Endothelial cell of umbilical vein (primary cell): ENCODE data around the gene DOP1B. TPM values are rescaled to one million over a fixed set of nuclear protein-coding genes. Genes with fewer than 3 reads are reported as not detected.

Source experiments
- BruUV-seq: library from RNA; stranded (reverse); fragments of 400-500 nt; replicated peaks from 2 replicates; lab custom pipeline; 2021; lab: Mats Ljungman, UMichigan
- CTCF ChIA-PET: fragments of 300-600, 350-600 bp; sonication (Branson Sonifier 250); formaldehyde crosslinking; loops from one replicate; lab custom pipeline; 2021; ENCODE audit warnings: antibody characterized with exemption, inconsistent platforms; lab: Charles Lee
- POLR2A ChIA-PET: fragments of 300-600, 350-600 bp; sonication (Branson Sonifier 250); formaldehyde crosslinking; loops from one replicate; lab custom pipeline; 2021; ENCODE audit warnings: antibody characterized with exemption, inconsistent platforms; lab: Charles Lee
- DNase-seq: peaks from one replicate; pipeline ENCODE4 v3.0.0-alpha.2; 2011; ENCODE audit warnings: low read depth, low spot score
- FAIRE-seq: peaks from 2 replicates; lab custom pipeline; 2011; peaks lifted over from hg19 to GRCh38; lab: Jason Lieb, UNC
- H2AFZ ChIP-seq: 2 replicates; pipeline ENCODE4 v1.6.0; 2012; ENCODE audit warnings: low read depth, low read length, control low read depth, inconsistent platforms
- H3K27ac ChIP-seq: 2 replicates; pipeline ENCODE4 v1.5.1; 2011; ENCODE audit warnings: low read depth, mild to moderate bottlenecking, control low read depth, low read length, moderate library complexity; ENCODE audit not compliant: insufficient read depth
- H3K27me3 ChIP-seq, 2 experiments: 2 replicates each; pipeline versions ENCODE4 v1.6.0 to v1.6.1; 2011; ENCODE audit warnings: low read length in 2 of 2, mixed read lengths in 1 of 2; ENCODE audit not compliant: control insufficient read depth in 2 of 2, insufficient read depth in 2 of 2
- H3K36me3 ChIP-seq, 2 experiments: 2 replicates in 1 of 2; 3 replicates in 1 of 2; pipeline ENCODE4 v1.5.1; 2011; ENCODE audit warnings: low read length in 2 of 2, mild to moderate bottlenecking in 1 of 2, moderate library complexity in 1 of 2; ENCODE audit not compliant: control insufficient read depth in 2 of 2, insufficient read depth in 2 of 2; ENCODE audit errors: extremely low read depth in 1 of 2
- H3K4me1 ChIP-seq: 3 replicates; pipeline ENCODE4 v1.5.1; 2011; ENCODE audit warnings: mild to moderate bottlenecking, low read length; ENCODE audit not compliant: control insufficient read depth, insufficient read depth; ENCODE audit errors: extremely low read depth
- H3K4me2 ChIP-seq: 2 replicates; pipeline ENCODE4 v1.6.1; 2011; ENCODE audit warnings: low read length, control low read depth, mixed read lengths; ENCODE audit not compliant: insufficient read depth
- H3K4me3 ChIP-seq, 3 experiments: fragments of 200-600 bp in 1 of 3; sonication (generic), shearing (Covaris generic) in 1 of 3; replicated peaks in 1 of 3; 2 replicates each; pipeline ENCODE4 v1.5.1; 2011 to 2016; ENCODE audit warnings: control low read depth in 3 of 3, low read length in 3 of 3, mild to moderate bottlenecking in 2 of 3, inconsistent platforms in 1 of 3, low read depth in 1 of 3, moderate library complexity in 1 of 3; ENCODE audit not compliant: insufficient read depth in 1 of 3
- H3K79me2 ChIP-seq: 2 replicates; pipeline ENCODE4 v1.6.0; 2012; ENCODE audit warnings: low read length, inconsistent platforms; ENCODE audit not compliant: control insufficient read depth, insufficient read depth
- H3K9ac ChIP-seq: replicated peaks from 2 replicates; pipeline ENCODE3; 2011; ENCODE audit warnings: low read length, control low read depth; ENCODE audit not compliant: insufficient read depth; ENCODE audit errors: extremely low read depth
- H3K9me1 ChIP-seq: replicated peaks from 3 replicates; pipeline ENCODE4 v1.6.0; 2011; ENCODE audit warnings: mild to moderate bottlenecking, low read length; ENCODE audit not compliant: control insufficient read depth, insufficient read depth; ENCODE audit errors: extremely low read depth
- H3K9me3 ChIP-seq: replicated peaks from 2 replicates; pipeline ENCODE4 v1.5.1; 2012; ENCODE audit warnings: low read length, inconsistent platforms; ENCODE audit not compliant: control insufficient read depth, insufficient read depth
- H4K20me1 ChIP-seq: replicated peaks from 2 replicates; pipeline ENCODE3; 2011; ENCODE audit warnings: mild to moderate bottlenecking, low read length; ENCODE audit not compliant: control insufficient read depth, insufficient read depth; ENCODE audit errors: extremely low read depth
- EZH2 ChIP-seq: IDR thresholded peaks from 2 replicates; pipeline ENCODE4 v1.6.1; 2012; ENCODE audit warnings: borderline replicate concordance, low read depth, mild to moderate bottlenecking, moderate library complexity, low read length, inconsistent platforms; ENCODE audit not compliant: severe bottlenecking
- FOS ChIP-seq: IDR thresholded peaks from 2 replicates; pipeline ENCODE4 v1.6.1; 2011; ENCODE audit warnings: mild to moderate bottlenecking, low read length, moderate library complexity, borderline replicate concordance; ENCODE audit not compliant: insufficient read depth
- GATA2 ChIP-seq: IDR thresholded peaks from 2 replicates; pipeline ENCODE4 v1.7.0; 2011; ENCODE audit warnings: low read depth, mild to moderate bottlenecking, moderate library complexity, mixed read lengths, low read length; ENCODE audit not compliant: insufficient read length, insufficient read depth
- JUN ChIP-seq: IDR thresholded peaks from 2 replicates; pipeline ENCODE4 v1.6.1; 2011; ENCODE audit warnings: borderline replicate concordance, low read depth; ENCODE audit not compliant: insufficient read length, insufficient read depth
- MYC ChIP-seq: IDR thresholded peaks from one replicate; pipeline ENCODE4 v1.6.1; 2011; ENCODE audit warnings: mild to moderate bottlenecking, low read depth, low read length
- POLR2A ChIP-seq: IDR thresholded peaks from 2 replicates; pipeline ENCODE4 v1.6.1; 2012; ENCODE audit warnings: low read depth, mild to moderate bottlenecking, control low read depth, low read length
- POLR2AphosphoS5 ChIP-seq: IDR thresholded peaks from 2 replicates; pipeline ENCODE4 v1.6.1; 2012; ENCODE audit warnings: low read depth, mild to moderate bottlenecking, control low read depth, low read length, moderate library complexity; ENCODE audit not compliant: insufficient read depth
- dilution Hi-C: fragments of 300-500 bp; cut with MboI; formaldehyde crosslinking; loops from one replicate; pipeline ENCODE4 v1.15.0; 2019; ENCODE audit warnings: low sequenced_read_pairs; ENCODE audit not compliant: extremely low pct_ligation_motif_present
- intact Hi-C: fragments of 100-400 bp; cut with micrococcal nuclease; formaldehyde crosslinking; loops from one replicate; pipeline ENCODE4 v1.10.0; 2022
- polyA plus RNA-seq, 4 experiments: library from polyadenylated mRNA; depleted of rRNA in 3 of 4; stranded (reverse) in 3 of 4; unstranded in 1 of 4; fragments of >200 nt; gene quantifications; 2 replicates each; pipeline versions ENCODE4 v1.2.1 to v1.2.3, GENCODE V29; 2011 to 2012; ENCODE audit warnings: missing spikeins in 1 of 4
- total RNA-seq: library from RNA; stranded (reverse); gene quantifications from 2 replicates; pipeline ENCODE4 v1.2.3, GENCODE V29; 2021
- TF ChIP-seq, protein P1 (sequence below), 2 donors: IDR thresholded peaks; 1 replicate in 1 of 2; 2 replicates in 1 of 2; pipeline ENCODE4 v1.5.1; 2011; ENCODE audit warnings: low read length in 2 of 2, mild to moderate bottlenecking in 2 of 2, moderate library complexity in 2 of 2, control low read depth in 1 of 2, inconsistent platforms in 1 of 2, low read depth in 1 of 2; ENCODE audit not compliant: insufficient read depth in 1 of 2; ENCODE audit errors: extremely low read depth in 1 of 2
- TF ChIP-seq, protein P2 (sequence below): IDR thresholded peaks from 2 replicates; pipeline ENCODE4 v1.6.1; 2011; ENCODE audit not compliant: insufficient read depth, insufficient read length

DOP1B gene
- total and polyA plus RNA-seq, 2 donors (not counting 3 experiments of a cell fraction or from before 2014, with no cell fraction given), result 3.7 to 9.9 TPM

DNA sequence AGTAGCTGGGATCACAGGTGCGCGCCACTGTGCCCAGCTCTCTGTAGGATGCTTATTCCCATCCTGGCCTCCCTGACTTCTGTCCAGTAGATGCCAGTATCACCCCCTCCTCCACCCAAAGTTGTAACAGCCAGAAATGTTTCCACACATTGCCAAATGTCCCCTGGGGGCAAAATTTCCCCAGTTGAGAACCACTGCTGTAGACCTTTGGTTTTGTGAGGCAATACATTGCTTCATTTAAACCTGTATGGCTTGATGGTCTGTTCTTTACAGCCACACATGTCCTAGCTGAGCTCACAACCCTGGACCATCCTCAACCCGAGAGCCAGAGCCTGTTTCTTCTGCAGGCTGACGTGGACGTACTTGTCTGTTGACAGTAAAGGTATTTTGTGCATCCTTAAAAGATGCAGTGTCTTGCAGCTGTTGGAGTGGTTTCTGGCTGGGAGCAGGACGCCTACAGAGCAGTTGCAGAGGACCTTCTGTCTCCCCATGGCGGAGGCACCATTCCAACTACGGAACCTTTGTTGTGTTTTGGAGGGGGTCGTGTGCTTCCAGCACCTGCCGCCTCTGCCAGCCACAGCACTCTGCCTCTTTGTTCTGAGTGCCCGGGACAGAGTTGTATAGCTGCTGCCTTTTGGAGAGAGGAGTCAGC is 26.6 kb downstream of the DOP1B start:
- Histone ChIP-seq H3K79me2 (no peaks in the 10 kb centered on the region), H3K9ac (no peak overlapping the region), H3K27ac (no peak overlapping the region), H3K9me3 (no peaks in the 10 kb centered on the region), H3K36me3 (no peaks in the 10 kb centered on the region), H2AFZ (no peak overlapping the region), H3K9me1 (no peaks in the 10 kb centered on the region), H3K4me3 (no peak overlapping the region), H3K4me2 (no peak overlapping the region), H3K27me3 (no peaks in the 10 kb centered on the region), H3K4me1 (no peaks in the 10 kb centered on the region), H4K20me1 (no peaks in the 10 kb centered on the region)
- DNase-seq, result no peak
- BruUV-seq, result no TSS peak
- intact Hi-C loops (no loop called here), dilution Hi-C loops (no loop called here)
- POLR2A ChIA-PET, result interaction anchor here (0.6 kb wide), 1 partner anchor 22 kb away, joined by 3 read pairs; no protein-coding TSS in a partner anchor
- CTCF ChIA-PET, result interaction anchor here (0.6 kb wide), 1 partner anchor 456 kb away, joined by 3 read pairs; no protein-coding TSS in a partner anchor
- no peak for FAIRE-seq
- no peak for TF ChIP-seq POLR2AphosphoS5
- TF ChIP-seq MYC, result no peak
- no peak for TF ChIP-seq JUN
- TF ChIP-seq FOS, result no peak
- no peak for TF ChIP-seq POLR2A
- no peak for TF ChIP-seq EZH2
- TF ChIP-seq GATA2, result no peak
- TF ChIP-seq, protein P1, sequence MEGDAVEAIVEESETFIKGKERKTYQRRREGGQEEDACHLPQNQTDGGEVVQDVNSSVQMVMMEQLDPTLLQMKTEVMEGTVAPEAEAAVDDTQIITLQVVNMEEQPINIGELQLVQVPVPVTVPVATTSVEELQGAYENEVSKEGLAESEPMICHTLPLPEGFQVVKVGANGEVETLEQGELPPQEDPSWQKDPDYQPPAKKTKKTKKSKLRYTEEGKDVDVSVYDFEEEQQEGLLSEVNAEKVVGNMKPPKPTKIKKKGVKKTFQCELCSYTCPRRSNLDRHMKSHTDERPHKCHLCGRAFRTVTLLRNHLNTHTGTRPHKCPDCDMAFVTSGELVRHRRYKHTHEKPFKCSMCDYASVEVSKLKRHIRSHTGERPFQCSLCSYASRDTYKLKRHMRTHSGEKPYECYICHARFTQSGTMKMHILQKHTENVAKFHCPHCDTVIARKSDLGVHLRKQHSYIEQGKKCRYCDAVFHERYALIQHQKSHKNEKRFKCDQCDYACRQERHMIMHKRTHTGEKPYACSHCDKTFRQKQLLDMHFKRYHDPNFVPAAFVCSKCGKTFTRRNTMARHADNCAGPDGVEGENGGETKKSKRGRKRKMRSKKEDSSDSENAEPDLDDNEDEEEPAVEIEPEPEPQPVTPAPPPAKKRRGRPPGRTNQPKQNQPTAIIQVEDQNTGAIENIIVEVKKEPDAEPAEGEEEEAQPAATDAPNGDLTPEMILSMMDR (IDR thresholded peaks at IDR 0.05; ENCODE audit: extremely low read depth in 1 of 2, insufficient read depth in 1 of 2, low read depth in 1 of 2, low read length in 2 of 2), result no peak
- TF ChIP-seq, protein P2, sequence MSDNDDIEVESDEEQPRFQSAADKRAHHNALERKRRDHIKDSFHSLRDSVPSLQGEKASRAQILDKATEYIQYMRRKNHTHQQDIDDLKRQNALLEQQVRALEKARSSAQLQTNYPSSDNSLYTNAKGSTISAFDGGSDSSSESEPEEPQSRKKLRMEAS, result no peak
